Ascending aorta (tissue), 2 donors: ENCODE measurements around the gene OR6C4. TPM values are rescaled to one million over a fixed set of nuclear protein-coding genes. Genes with fewer than 3 reads are reported as not detected.
"Not testable (repeated sequence)": the region's sequence is repeated elsewhere in the genome, so short reads cannot be mapped to it uniquely, and the experiment has no call there.

ENCODE experiments used
- DNase-seq, 2 donors: peaks; one replicate each; pipeline ENCODE4 v3.0.0-alpha.2; 2019; ENCODE audit warnings: low spot score in 2 of 2
- H3K27ac ChIP-seq, 2 donors: fragments of 200-600 bp; sonication (generic); one replicate each; pipeline ENCODE4 v1.5.1; 2016 to 2017; ENCODE audit warnings: mild to moderate bottlenecking in 1 of 2
- H3K27me3 ChIP-seq: fragments of 200-600 bp; sonication (generic); one replicate; pipeline ENCODE4 v1.5.1; 2017
- H3K36me3 ChIP-seq, 2 donors: fragments of 200-600 bp; sonication (generic); one replicate each; pipeline ENCODE4 v1.5.1; 2016
- H3K4me1 ChIP-seq, 2 donors: fragments of 200-600 bp; sonication (generic); one replicate each; pipeline ENCODE4 v1.5.1; 2016 to 2017; ENCODE audit warnings: mild to moderate bottlenecking in 1 of 2
- H3K4me3 ChIP-seq, 2 donors: fragments of 200-600 bp; sonication (generic); one replicate each; pipeline ENCODE4 v1.5.1; 2016 to 2017; ENCODE audit warnings: mild to moderate bottlenecking in 1 of 2
- H3K9me3 ChIP-seq, 2 donors: fragments of 200-600 bp; sonication (generic); one replicate each; pipeline ENCODE4 v1.5.1; 2016
- intact Hi-C: fragments of 100-400 bp; cut with DNase I; formaldehyde crosslinking; loops from one replicate; pipeline ENCODE4 v1.15.1; 2023
- total RNA-seq: library from RNA; depleted of rRNA; stranded (reverse); fragments of >200 nt; gene quantifications from one replicate; pipeline ENCODE4 v1.1.0, GENCODE V29; 2016
- TF ChIP-seq, protein P1 (sequence below), 3 experiments: fragments of 200-600 bp in 2 of 3; fragments of 450-650 bp in 1 of 3; sonication (generic) in 2 of 3; IDR thresholded peaks; one replicate each; pipeline ENCODE4 v1.5.1; 2016 to 2019; ENCODE audit warnings: antibody characterized with exemption in 3 of 3, mild to moderate bottlenecking in 1 of 3, moderate library complexity in 1 of 3

The OR6C4 gene
- total RNA-seq, 1 donor from 2014 or later = not detected

DNA sequence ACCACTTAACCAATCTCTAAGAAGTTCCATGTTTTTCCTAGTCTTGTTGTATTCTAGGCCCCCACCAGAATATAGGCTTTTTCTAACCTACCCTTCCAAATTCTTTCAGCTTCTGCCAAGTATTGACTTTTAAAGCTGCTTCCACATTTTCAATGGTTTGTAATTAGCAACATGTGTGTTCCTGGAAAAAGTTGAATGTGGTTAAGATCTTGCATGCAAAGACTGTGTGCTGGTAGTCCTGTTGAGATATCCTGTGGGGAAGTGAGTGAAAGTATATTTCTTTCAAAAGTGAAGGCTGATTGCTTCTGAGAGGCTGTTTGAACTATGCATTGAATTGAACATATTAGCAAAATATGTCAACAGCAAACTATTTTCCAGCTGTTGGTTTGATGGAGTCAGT is 646 bp upstream of the OR6C4 start:
- H3K27me3 ChIP-seq = no peaks in the 10 kb centered on the region
- intact Hi-C loops = no loop called here
- no peak overlapping the region for H3K4me3 ChIP-seq
- DNase-seq = no peak
- H3K27ac ChIP-seq = no peak overlapping the region
- no peaks in the 10 kb centered on the region for H3K9me3 ChIP-seq
- no peaks in the 10 kb centered on the region for H3K36me3 ChIP-seq
- TF ChIP-seq, protein P1, sequence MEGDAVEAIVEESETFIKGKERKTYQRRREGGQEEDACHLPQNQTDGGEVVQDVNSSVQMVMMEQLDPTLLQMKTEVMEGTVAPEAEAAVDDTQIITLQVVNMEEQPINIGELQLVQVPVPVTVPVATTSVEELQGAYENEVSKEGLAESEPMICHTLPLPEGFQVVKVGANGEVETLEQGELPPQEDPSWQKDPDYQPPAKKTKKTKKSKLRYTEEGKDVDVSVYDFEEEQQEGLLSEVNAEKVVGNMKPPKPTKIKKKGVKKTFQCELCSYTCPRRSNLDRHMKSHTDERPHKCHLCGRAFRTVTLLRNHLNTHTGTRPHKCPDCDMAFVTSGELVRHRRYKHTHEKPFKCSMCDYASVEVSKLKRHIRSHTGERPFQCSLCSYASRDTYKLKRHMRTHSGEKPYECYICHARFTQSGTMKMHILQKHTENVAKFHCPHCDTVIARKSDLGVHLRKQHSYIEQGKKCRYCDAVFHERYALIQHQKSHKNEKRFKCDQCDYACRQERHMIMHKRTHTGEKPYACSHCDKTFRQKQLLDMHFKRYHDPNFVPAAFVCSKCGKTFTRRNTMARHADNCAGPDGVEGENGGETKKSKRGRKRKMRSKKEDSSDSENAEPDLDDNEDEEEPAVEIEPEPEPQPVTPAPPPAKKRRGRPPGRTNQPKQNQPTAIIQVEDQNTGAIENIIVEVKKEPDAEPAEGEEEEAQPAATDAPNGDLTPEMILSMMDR (IDR thresholded peaks at IDR 0.05) = no peak
- H3K4me1 ChIP-seq = no peaks in the 10 kb centered on the region

DNA sequence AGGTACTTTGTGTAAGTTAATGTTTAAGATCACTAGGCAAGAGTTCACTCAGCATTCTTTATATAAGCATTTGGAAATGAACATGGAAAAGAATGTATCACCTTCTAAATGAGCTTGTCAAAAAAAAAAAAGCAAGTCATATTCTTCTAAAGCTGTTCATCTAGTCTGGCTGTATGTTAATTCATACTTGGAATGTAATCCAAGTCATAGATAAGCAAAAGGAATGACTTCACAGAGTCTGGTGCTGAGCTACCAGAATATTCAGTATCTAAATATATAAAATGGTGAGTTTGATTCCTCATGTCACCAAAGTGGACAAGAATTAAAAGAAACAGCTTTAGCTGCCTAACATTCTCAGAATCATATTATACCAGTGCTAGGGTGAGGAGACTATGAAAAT is 4.9 kb downstream of the OR6C4 start:
- no peak for DNase-seq
- Histone ChIP-seq H3K27ac (no peak overlapping the region), H3K36me3 (no peaks in the 10 kb centered on the region), H3K27me3 (no peaks in the 10 kb centered on the region), H3K4me3 (no peak overlapping the region), H3K9me3 (peaks cover 0 to 7% of the 10 kb centered on the region in 2 donors), H3K4me1 (no peaks in the 10 kb centered on the region)
- TF ChIP-seq, protein P1 (IDR thresholded peaks at IDR 0.05) = no peak
- intact Hi-C loops = no loop called here

DNA sequence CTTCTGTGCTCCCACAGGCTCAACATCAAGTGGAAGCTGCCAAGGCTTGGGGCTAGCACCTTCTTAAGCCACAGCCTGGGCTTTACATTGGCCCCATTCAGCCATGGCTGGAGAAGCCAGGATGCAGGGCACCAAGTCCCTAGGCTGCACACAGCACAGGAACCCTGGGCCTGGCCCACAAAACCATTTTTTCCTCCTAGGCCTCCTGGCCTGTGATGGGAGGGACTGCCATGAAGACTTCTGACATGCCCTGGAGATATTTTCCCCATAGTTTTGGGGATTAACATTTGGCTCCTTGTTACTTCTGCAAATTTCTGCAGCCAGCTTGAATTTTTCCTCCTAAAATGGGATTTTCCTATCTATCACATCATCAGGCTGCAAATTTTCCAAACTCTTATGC is 20.7 kb downstream of the OR6C4 start:
- H3K36me3 ChIP-seq, H3K27ac ChIP-seq, H3K27me3 ChIP-seq, intact Hi-C loops, DNase-seq, H3K4me1 ChIP-seq, H3K4me3 ChIP-seq: not testable (repeated sequence)
- peaks cover 0 to 12% of the 10 kb centered on the region in 2 donors for H3K9me3 ChIP-seq

DNA sequence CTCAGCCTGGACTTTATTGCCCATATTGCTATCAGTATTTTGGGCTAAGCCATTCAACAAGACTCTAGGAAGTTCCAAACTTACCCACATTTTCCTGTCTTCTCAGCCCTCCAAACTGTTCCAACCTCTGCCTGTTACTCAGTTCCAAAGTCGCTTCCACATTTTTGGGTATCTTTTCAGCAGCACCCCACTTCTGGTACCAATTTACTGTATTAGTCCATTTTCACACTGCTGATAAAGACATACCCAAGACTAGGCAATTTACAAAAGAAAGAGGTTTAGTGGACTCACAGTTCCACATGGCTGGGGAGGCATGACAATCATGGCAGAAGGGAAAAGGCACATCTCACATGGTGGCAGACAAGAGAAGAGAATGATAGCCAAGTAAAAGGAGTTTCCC is 21.3 kb downstream of the OR6C4 start:
- H3K36me3 ChIP-seq, H3K4me3 ChIP-seq, intact Hi-C loops, H3K27me3 ChIP-seq, H3K27ac ChIP-seq, H3K4me1 ChIP-seq, DNase-seq: not testable (repeated sequence)
- peaks cover 0 to 12% of the 10 kb centered on the region in 2 donors for H3K9me3 ChIP-seq

DNA sequence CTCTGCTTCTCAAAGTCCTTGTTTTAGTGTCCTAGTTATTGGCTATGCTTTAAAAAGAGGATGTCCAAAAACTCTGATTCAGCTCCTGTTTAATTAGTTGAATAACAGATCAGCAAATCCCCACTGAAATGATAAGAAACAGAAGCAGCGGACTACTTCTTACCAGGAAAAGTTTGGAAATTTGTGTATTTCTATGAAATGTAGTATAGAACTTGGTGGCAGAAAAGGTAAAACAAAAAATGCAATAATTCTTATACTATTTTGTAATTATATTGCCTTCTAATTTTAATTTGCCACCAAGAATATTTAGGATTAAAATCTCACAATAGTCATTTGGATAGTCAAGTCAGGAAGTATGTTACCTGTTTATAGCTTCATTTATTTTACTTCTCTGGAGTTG is 22.8 kb downstream of the OR6C4 start, which contains the start of gene OR2AP1:
TSS of gene OR2AP1 (plus strand) at position 301 of the 400 bp plus-strand sequence. CDS start 1,947 bp downstream, outside the sequence.
- Histone ChIP-seq H3K27me3 (no peaks in the 10 kb centered on the region), H3K27ac (no peak within 1 kb of the TSS), H3K9me3 (peaks cover 0 to 12% of the 10 kb centered on the region in 2 donors), H3K4me3 (no peak within 1 kb of the TSS), H3K36me3 (no peaks in the 10 kb centered on the region), H3K4me1 (no peaks in the 10 kb centered on the region)
- DNase-seq = no peak
- TF ChIP-seq, protein P1 (IDR thresholded peaks at IDR 0.05) = no peak
- intact Hi-C loops = no loop called here

DNA sequence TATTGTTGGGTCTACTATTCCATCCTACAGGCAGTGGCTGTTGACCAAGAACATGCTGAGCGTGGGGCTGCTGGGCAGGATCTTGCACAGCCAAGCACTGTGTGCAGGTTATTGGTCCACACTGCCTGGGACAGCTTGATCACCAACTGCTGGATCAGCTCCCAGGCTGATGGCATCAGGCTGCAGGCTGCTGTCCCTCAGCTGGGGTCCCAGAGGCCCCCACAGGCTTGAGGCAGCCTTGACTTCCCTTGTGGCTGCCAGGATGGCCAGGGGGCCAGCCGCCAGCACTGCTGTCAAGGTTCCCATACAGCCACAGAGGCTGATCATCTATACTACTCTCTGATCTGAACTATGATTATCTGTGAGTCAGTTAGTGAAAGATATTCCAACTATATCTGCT is 32.7 kb downstream of the OR6C4 start:
- intact Hi-C loops = no loop called here
- no peaks in the 10 kb centered on the region for H3K27me3 ChIP-seq
- no peaks in the 10 kb centered on the region for H3K4me1 ChIP-seq
- H3K27ac ChIP-seq = no peak overlapping the region
- H3K4me3 ChIP-seq = no peak overlapping the region
- H3K9me3 ChIP-seq = peaks cover 0 to 2% of the 10 kb centered on the region in 2 donors
- TF ChIP-seq, protein P1 (IDR thresholded peaks at IDR 0.05) = no peak
- no peak for DNase-seq
- no peaks in the 10 kb centered on the region for H3K36me3 ChIP-seq

DNA sequence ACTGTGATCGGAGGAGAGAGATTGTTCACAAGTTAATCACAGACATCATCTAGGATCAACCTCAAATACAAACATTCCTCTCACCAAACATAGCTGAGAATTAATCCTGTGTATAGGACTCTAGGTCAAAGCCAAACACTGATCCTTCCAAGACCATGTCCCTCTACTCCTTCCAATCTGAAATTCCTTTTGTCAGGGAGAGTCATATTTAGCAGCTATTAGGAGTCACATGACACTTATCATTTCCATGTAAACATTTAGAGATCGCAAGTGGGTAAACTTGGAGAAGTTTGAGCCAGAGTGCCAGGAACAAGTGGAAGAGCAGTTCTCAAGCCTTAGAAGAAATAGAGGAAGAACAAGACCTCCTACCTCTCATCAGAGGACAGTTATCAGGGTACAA is 36.4 kb downstream of the OR6C4 start:
- H3K36me3 ChIP-seq = no peaks in the 10 kb centered on the region
- no peak overlapping the region for H3K4me3 ChIP-seq
- intact Hi-C loops = no loop called here
- H3K27ac ChIP-seq = no peak overlapping the region
- peaks cover 0 to 5% of the 10 kb centered on the region in 2 donors for H3K9me3 ChIP-seq
- no peaks in the 10 kb centered on the region for H3K4me1 ChIP-seq
- DNase-seq = no peak
- no peaks in the 10 kb centered on the region for H3K27me3 ChIP-seq
- TF ChIP-seq, protein P1 (IDR thresholded peaks at IDR 0.05) = no peak

DNA sequence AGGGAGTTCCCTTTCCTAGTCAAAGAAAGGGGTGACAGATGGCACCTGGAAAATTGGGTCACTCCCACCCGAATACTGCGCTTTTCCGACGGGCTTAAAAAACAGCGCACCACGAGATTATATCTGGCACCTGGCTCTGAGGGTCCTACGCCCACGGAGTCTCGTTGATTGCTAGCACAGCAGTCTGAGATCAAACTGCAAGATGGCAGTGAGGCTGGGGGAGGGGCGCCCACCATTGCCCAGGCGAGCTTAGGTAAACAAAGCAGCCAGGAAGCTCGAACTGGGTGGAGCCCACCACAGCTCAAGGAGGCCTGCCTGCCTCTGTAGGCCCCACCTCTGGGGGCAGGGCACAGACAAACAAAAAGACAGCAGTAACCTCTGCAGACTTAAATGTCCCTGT is 40.8 kb downstream of the OR6C4 start:
- H3K9me3 ChIP-seq, H3K4me1 ChIP-seq, H3K27ac ChIP-seq, H3K4me3 ChIP-seq, H3K27me3 ChIP-seq, intact Hi-C loops, DNase-seq, H3K36me3 ChIP-seq: not testable (repeated sequence)
